ENCODE data around the gene AMN1. TPM values are rescaled to one million over a fixed set of nuclear protein-coding genes. Genes with fewer than 3 reads are reported as not detected.

Gene AMN1
- total RNA-seq = 9.7 and 11.7 TPM in 2 replicates
- 18.1 and 20.6 TPM in 2 replicates for polyA plus RNA-seq

DNA sequence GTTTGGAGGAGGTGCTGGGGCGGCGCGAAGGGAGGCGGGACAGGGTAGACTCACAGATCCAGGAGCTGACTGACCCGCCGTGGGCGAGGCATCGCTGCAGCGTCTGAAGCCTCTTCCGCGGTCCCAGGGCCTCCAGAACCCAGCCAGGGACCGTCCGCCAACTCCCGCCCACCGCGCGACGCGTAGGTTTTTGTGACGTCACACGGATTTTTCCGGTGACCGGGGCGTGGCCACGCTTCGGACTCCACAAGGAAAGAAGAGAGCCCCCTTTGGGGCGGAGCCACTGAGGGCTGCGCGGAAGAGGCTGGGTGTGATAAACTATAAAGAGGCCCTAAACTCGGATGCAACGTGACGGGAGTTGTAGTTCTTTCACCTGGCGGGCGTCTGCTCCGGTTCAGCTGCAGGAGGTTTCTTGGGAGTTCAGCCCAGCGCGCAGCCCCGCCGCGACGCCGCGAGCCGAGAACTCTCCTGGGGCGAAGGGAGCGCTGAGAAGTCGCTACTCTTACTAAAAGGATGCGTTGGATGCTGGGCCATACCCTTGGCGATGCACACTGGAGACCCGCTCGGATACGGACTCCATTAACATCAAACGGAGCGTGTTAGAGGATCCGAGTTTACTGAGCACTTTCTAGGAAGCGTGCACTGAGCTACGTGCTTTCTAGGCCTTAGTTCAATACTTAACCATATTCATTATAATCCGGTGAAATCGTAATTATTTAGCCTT lies at the start of gene AMN1:
TSS of gene AMN1 (minus strand) at position 105 of the 724 bp plus-strand sequence. CDS start at position 92, 13 bp downstream.
- no peaks in the 10 kb centered on the region for H3K9me3 ChIP-seq (ENCODE audit: low read depth)
- H3K4me1 ChIP-seq (ENCODE audit: low read depth) = peaks cover 1% of the 10 kb centered on the region
- H3K36me3 ChIP-seq = no peaks in the 10 kb centered on the region
- no peaks in the 10 kb centered on the region for H3K27me3 ChIP-seq
- peak within 1 kb of the TSS; percentile 89 for H3K27ac ChIP-seq
- TF ChIP-seq, protein P1, sequence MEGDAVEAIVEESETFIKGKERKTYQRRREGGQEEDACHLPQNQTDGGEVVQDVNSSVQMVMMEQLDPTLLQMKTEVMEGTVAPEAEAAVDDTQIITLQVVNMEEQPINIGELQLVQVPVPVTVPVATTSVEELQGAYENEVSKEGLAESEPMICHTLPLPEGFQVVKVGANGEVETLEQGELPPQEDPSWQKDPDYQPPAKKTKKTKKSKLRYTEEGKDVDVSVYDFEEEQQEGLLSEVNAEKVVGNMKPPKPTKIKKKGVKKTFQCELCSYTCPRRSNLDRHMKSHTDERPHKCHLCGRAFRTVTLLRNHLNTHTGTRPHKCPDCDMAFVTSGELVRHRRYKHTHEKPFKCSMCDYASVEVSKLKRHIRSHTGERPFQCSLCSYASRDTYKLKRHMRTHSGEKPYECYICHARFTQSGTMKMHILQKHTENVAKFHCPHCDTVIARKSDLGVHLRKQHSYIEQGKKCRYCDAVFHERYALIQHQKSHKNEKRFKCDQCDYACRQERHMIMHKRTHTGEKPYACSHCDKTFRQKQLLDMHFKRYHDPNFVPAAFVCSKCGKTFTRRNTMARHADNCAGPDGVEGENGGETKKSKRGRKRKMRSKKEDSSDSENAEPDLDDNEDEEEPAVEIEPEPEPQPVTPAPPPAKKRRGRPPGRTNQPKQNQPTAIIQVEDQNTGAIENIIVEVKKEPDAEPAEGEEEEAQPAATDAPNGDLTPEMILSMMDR (IDR thresholded peaks at IDR 0.05; ENCODE audit: low read depth, low read length) = no peak
- DNase-seq (ENCODE audit: low read depth in 1 of 2, low spot score in 1 of 2) = peak; percentile 99 to 100
- peak within 1 kb of the TSS; percentile 63 for H3K4me3 ChIP-seq

DNA sequence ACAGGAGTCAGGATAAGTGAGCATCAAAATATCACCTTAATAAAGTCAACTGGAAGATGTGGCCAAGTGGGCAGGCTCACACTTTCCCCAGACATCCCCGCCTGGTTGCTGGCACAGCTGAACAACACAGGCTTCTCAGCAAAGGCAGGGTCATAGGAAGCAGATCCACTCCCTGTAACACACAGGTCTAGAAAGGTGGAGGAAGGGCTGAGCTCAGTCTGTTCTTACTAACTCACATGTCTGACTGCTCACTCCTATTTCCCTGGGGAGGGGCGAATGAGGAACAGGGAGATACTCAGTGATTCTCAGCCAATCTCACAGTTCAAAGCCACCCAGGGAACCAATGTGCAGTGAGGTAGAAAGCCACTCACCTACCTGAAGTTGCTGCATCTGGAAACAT lies 45.0 kb upstream of the AMN1 start:
- DNase-seq (ENCODE audit: low read depth in 1 of 2, low spot score in 1 of 2) = peak; percentile 44 to 55
- no peak overlapping the region for H3K4me3 ChIP-seq
- peak overlapping the region; percentile 96 for H3K27ac ChIP-seq
- TF ChIP-seq, protein P1 (IDR thresholded peaks at IDR 0.05; ENCODE audit: low read depth, low read length) = no peak
- H3K27me3 ChIP-seq = no peaks in the 10 kb centered on the region
- H3K9me3 ChIP-seq (ENCODE audit: low read depth) = no peaks in the 10 kb centered on the region
- H3K36me3 ChIP-seq = no peaks in the 10 kb centered on the region
- H3K4me1 ChIP-seq (ENCODE audit: low read depth) = peaks cover 17% of the 10 kb centered on the region

DNA sequence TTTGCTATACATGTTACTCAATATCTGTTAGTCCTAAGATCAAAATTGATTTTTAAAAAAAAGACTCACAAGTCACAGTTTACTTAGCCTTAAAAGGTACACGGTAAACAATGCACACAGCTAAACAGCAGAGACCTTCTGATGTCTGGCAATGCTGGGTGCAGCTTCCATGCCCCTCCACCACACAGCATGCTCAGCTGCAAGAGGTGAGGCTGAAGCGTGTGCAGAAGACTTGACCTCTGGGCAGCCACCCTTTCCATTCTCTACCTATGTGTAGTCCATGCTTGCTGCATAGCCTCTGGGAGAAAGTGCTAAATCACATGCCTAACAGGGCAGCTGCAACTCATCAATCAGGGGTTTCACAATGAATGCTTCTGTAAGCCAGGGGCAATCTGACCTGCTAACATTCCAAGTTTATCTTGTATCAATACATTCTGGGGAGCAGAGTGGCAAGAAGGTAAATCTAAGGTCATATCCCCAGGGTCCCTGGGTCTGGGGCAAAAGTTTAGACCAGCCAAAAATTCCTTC lies 44.5 kb upstream of the AMN1 start:
- Histone ChIP-seq H3K27me3 (no peaks in the 10 kb centered on the region), H3K4me1 (ENCODE audit: low read depth) (peaks cover 17% of the 10 kb centered on the region), H3K36me3 (no peaks in the 10 kb centered on the region), H3K27ac (peak overlapping the region; percentile 96), H3K4me3 (no peak overlapping the region), H3K9me3 (ENCODE audit: low read depth) (no peaks in the 10 kb centered on the region)
- DNase-seq (ENCODE audit: low read depth in 1 of 2, low spot score in 1 of 2) = peak; percentile 76 to 77
- TF ChIP-seq, protein P1 (IDR thresholded peaks at IDR 0.05; ENCODE audit: low read depth, low read length) = no peak

DNA sequence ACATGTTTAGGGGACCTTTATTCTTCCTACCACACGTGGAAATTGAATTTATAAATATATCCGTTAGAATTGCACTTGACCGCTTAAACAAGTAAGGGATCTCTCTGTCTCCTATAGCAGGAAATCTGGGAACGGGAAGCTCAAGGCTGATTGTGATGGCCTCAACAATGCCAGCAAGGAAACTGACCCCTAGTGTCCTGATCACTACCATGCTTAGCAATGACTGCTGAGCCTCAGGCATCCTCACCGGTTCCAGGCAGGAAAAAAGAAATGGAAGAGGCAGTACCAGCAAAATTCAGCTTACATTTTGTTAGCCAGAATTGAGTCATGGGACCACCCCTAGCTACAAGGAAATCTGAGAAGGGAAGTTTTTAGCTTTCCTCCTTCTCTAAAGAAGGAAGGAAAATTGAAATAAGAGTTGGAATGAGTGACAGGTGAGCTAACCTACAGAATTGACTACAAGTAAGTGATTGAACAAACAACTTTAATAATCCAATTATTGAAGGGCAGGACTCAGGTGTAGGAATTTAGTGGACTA lies 43.9 kb upstream of the AMN1 start:
- no peaks in the 10 kb centered on the region for H3K9me3 ChIP-seq (ENCODE audit: low read depth)
- H3K36me3 ChIP-seq = no peaks in the 10 kb centered on the region
- H3K27ac ChIP-seq = peak overlapping the region; percentile 96
- no peak overlapping the region for H3K4me3 ChIP-seq
- TF ChIP-seq, protein P1 (IDR thresholded peaks at IDR 0.05; ENCODE audit: low read depth, low read length) = no peak
- H3K27me3 ChIP-seq = no peaks in the 10 kb centered on the region
- DNase-seq (ENCODE audit: low read depth in 1 of 2, low spot score in 1 of 2) = no peak
- H3K4me1 ChIP-seq (ENCODE audit: low read depth) = peaks cover 17% of the 10 kb centered on the region

DNA sequence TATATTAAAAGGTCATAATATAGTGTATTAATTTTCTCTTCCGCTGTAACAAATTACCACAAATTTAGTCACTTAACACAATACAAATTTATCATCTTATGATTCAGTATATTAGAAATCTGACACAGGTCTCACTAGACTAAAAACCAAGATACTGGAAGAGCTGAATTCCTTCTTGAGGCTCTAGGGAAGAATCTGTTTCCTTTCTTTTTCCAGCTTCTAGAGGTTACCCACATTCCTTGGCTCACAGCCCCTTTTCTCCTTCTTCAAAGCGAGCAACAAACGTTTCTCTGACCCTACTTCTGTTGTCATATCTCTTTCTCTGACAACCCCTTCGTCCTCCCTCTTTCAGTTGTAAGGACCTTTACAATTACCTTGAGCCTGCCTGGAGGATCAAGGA lies 43.4 kb upstream of the AMN1 start:
- Histone ChIP-seq H3K9me3 (ENCODE audit: low read depth) (no peaks in the 10 kb centered on the region), H3K27me3 (no peaks in the 10 kb centered on the region), H3K4me1 (ENCODE audit: low read depth) (peaks cover 17% of the 10 kb centered on the region), H3K4me3 (no peak overlapping the region), H3K27ac (peak overlapping the region; percentile 96), H3K36me3 (no peaks in the 10 kb centered on the region)
- DNase-seq (ENCODE audit: low read depth in 1 of 2, low spot score in 1 of 2) = peak in 1 of 2 donors; percentile 62
- TF ChIP-seq, protein P1 (IDR thresholded peaks at IDR 0.05; ENCODE audit: low read depth, low read length) = no peak
